Measurements from ENCODE around the gene PRKN.

DNA sequence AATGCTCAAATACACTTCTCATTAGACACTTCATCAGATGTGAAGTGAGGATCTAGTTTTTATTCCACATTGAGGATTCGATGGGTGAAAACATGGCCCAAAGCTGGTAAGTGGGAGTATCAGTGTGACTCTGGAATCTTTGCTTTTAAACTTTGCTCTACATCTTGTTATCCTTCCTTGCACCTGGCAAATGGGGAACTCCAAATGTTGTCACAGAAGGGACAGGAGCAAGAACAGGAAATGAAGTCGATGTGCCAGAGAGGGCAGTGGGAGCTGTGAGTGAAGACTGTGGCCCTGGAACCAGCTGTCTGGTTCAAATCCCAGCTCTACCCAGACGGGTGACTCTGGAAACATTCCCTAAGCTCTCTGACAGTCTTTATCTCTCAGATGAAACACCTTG lies 1367.0 kb downstream of the PRKN start:
- TF ChIP-seq, protein P1, sequence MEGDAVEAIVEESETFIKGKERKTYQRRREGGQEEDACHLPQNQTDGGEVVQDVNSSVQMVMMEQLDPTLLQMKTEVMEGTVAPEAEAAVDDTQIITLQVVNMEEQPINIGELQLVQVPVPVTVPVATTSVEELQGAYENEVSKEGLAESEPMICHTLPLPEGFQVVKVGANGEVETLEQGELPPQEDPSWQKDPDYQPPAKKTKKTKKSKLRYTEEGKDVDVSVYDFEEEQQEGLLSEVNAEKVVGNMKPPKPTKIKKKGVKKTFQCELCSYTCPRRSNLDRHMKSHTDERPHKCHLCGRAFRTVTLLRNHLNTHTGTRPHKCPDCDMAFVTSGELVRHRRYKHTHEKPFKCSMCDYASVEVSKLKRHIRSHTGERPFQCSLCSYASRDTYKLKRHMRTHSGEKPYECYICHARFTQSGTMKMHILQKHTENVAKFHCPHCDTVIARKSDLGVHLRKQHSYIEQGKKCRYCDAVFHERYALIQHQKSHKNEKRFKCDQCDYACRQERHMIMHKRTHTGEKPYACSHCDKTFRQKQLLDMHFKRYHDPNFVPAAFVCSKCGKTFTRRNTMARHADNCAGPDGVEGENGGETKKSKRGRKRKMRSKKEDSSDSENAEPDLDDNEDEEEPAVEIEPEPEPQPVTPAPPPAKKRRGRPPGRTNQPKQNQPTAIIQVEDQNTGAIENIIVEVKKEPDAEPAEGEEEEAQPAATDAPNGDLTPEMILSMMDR (tag by site-specific recombination; IDR thresholded peaks at IDR 0.05): no peak
- TF ChIP-seq HOXD13 (CRISPR knock-in tag; IDR thresholded peaks at IDR 0.05; ENCODE audit: borderline replicate concordance): no peak
- no peak for TF ChIP-seq ZNF394 (tag by site-specific recombination; IDR thresholded peaks at IDR 0.05; ENCODE audit: borderline replicate concordance)
- no peak for TF ChIP-seq ZNF639 (tag by site-specific recombination; IDR thresholded peaks at IDR 0.05)
- no peak for TF ChIP-seq GFI1B (tag by site-specific recombination; IDR thresholded peaks at IDR 0.05)
- TF ChIP-seq ZNF768 (tag by site-specific recombination; IDR thresholded peaks at IDR 0.05): no peak
- TF ChIP-seq, protein P2, sequence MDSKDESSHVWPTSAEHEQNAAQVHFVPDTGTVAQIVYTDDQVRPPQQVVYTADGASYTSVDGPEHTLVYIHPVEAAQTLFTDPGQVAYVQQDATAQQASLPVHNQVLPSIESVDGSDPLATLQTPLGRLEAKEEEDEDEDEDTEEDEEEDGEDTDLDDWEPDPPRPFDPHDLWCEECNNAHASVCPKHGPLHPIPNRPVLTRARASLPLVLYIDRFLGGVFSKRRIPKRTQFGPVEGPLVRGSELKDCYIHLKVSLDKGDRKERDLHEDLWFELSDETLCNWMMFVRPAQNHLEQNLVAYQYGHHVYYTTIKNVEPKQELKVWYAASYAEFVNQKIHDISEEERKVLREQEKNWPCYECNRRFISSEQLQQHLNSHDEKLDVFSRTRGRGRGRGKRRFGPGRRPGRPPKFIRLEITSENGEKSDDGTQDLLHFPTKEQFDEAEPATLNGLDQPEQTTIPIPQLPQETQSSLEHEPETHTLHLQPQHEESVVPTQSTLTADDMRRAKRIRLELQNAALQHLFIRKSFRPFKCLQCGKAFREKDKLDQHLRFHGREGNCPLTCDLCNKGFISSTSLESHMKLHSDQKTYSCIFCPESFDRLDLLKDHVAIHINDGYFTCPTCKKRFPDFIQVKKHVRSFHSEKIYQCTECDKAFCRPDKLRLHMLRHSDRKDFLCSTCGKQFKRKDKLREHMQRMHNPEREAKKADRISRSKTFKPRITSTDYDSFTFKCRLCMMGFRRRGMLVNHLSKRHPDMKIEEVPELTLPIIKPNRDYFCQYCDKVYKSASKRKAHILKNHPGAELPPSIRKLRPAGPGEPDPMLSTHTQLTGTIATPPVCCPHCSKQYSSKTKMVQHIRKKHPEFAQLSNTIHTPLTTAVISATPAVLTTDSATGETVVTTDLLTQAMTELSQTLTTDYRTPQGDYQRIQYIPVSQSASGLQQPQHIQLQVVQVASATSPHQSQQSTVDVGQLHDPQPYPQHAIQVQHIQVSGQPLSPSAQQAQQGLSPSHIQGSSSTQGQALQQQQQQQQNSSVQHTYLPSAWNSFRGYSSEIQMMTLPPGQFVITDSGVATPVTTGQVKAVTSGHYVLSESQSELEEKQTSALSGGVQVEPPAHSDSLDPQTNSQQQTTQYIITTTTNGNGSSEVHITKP (tag by site-specific recombination; IDR thresholded peaks at IDR 0.05): no peak
- no peak for TF ChIP-seq ZNF664 (tag by site-specific recombination; IDR thresholded peaks at IDR 0.05)
